Activated CD4-positive, CD25-positive, alpha-beta regulatory T cell treated with anti-CD3 and anti-CD28 coated beads, Interleukin-2, amount 50 U/mL, for 16 hours (primary cell): Measurements from ENCODE around the gene DTNA.

ENCODE experiments used
- DNase-seq: peaks from one replicate; pipeline ENCODE4 v3.0.0-alpha.2; 2020; ENCODE audit warnings: low read depth, low spot score

DTNA gene

DNA sequence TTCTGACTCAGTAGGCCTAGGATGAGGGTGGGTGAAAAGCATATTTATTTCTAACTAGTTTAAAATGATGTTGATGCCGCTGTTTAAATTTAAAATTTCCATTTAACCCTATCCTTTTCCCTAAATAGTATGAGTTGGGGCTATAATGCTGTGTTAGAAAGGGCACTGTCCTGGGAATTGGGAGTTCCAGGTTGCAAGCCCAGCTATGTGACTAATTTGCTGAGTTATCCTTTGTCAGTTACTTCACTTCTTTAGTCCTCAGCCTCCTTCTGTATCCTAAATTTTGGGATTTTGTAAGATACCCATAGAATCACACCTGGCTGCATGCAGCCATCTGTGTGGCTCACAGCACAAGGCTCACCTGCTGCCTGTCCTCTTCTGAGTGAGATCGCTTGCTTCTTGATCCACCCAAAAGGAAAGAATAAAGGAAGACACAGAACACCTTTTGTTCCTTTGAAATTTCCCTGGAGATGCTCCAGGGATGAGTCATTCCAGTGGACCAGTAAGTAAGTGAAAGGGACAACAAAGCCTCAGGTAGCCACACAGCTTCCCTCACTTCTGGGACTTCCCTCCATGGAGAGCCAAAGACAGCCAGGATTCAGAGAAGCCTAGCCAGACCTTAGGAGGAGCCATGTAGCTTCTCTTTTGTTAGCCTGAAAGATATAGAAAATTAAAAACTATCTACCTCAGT lies 97.2 kb downstream of the DTNA start:
- no peak for DNase-seq

- no peak for DNase-seq
Measured at GRCh38 chr18:34808389-34808788, 98.3 kb downstream of the DTNA start.

DNA sequence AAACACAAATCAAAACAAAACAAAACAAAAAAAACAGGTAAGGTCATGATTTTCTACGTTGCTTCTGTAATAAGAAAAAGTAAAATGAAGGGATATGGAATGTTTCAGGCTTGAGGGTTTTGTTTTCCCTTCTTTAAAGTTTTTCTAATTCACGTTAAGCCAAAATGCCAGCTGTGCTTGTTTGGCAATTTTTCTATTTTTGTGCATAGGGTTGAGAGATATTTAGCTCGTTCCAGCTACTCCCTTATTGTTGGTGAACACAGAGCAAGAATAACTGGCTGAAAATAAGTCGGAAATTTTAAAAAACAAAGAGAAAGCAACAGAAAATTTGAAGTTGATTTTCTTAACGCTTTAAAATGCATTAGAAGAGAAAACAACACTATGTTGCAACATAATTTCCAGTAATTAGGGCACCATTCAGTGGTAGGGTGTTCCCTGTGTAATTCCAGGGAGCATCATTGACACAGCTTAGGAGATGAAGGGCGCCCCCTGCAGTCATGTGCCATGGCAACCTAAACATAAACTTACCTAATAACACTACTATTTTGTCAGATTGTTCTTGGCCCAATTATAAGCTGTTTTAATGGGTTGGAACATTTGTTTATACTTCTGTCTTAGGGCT lies 99.5 kb downstream of the DTNA start:
- no peak for DNase-seq

DNA sequence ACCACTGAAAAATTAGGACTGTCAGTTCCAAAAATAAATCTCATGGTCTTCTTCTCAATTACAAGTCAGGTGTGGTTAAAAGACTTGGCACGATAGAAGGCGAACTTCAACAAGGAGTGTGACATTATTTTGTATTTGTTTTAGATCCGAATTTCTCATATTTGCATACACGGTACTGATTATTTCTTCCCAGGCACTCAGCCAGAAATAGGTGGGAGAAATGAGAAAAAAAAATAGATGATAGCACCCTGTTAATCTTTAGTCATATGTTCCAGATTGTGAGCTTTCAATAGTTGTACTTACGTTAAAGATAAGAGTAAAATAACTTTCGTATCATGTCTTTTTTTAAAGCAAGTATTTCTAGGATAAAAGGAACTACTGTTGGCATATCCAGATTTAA lies 106.1 kb downstream of the DTNA start:
- no peak for DNase-seq

GRCh38 chr18:34817636-34818035 lies 107.5 kb downstream of the DTNA start:
- no peak for DNase-seq

- DNase-seq, result no peak
Measured at GRCh38 chr18:34818064-34818463, 108.0 kb downstream of the DTNA start.

GRCh38 chr18:34820360-34821065 lies 110.4 kb downstream of the DTNA start:
- DNase-seq, result no peak

DNA sequence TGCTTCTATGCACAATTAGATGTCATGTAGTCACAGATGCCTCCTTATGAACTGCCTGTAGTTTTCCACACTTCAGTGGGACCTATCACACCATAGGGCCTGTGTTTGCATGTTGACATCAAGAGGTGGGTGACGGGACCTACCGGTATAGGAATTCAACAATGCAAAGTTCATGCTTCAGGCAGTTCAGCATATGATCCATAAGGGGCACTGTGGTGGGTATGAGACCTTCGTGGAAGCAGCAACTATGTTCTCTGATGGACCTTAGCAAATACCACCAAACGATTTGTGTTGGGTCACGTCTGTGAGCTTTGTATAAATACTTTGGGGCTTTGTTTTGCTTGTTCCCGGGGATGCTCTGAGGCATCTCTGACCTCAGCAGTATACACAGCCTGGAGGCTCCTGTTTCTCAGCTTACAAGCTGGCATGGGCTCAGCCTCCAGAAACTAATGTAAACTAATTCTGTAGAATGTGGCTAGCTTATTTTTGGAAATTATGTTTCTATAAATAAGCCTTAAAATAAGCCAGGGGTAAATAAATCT lies 111.6 kb downstream of the DTNA start:
- DNase-seq, result no peak

DNA sequence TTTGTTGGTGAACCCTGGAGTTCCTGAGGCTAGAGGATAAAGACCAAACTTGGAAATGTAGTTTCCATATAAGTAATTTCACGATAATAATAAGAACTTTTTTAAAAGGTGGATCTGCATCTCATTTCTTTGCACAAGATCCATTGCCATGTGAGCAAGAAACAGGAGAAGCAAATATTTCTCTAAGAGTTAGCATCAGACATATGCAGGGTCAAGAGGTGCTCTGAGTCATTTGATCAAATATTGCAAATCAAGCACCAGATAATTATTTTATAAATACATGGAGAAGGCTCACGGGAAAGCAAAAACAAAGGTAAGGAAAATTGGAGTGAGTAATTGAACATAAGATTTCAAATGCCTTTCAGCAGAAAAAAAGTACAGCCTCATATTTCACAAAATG lies 118.0 kb downstream of the DTNA start:
- DNase-seq, result no peak

GRCh38 chr18:34834897-34835296 lies 124.8 kb downstream of the DTNA start:
- DNase-seq, result no peak

- no peak for DNase-seq
Measured at GRCh38 chr18:34835466-34835865, 125.4 kb downstream of the DTNA start.

- no peak for DNase-seq
Measured at GRCh38 chr18:34837769-34838272, 127.7 kb downstream of the DTNA start.

GRCh38 chr18:34838669-34839068 lies 128.6 kb downstream of the DTNA start:
- no peak for DNase-seq

GRCh38 chr18:34840256-34840826 lies 130.2 kb downstream of the DTNA start:
- DNase-seq, result no peak

DNA sequence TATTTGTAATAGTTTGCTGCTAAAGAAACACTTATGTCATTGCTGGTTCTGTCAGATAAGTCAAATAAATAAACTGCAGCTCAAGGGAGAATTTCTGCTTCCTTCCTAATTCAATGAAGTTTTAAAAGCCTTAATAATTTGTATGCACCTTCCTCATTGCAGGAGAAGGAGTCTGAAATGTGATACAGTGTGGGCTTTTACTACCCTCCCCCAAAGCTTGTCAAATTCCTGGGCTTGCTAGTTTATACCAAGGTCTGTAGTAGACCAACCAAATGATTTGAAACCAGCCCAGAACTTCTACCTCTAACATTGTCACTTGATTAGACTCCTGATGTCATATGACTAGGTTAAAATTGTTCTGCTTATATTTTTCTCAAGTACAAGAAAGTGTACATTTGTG lies 131.8 kb downstream of the DTNA start:
- no peak for DNase-seq

GRCh38 chr18:34844072-34844471 lies 134.0 kb downstream of the DTNA start:
- no peak for DNase-seq

- DNase-seq, result no peak
Measured at GRCh38 chr18:34844732-34845459, 134.8 kb downstream of the DTNA start.

GRCh38 chr18:34847408-34847807 lies 137.3 kb downstream of the DTNA start:
- DNase-seq, result no peak

- no peak for DNase-seq
Measured at GRCh38 chr18:34848156-34848555, 138.1 kb downstream of the DTNA start.

DNA sequence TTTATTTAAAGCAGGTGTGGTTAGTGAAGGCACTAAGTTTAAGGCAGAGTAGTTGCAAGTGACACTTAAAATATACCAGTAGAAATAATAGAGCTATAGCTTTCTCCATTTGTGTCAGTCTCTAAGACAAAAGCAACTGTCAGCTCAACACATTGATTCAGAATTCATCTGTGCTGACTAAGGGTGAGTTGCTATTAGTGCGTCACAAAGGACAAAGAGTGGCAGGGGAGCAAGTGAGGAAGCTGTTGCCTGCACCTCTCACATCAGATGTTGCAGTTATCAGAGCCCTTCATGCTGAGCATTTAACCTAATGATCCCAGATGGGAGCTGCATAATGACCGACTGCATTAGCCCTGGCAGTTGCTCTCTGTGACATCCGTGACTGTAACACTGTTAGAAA lies 138.6 kb downstream of the DTNA start:
- DNase-seq, result no peak

- DNase-seq, result no peak
Measured at GRCh38 chr18:34857320-34857719, 147.2 kb downstream of the DTNA start.
